Femur (tissue), 1 donor: Measurements from ENCODE around the gene SRCIN1.

Source experiments
- DNase-seq: peaks from one replicate; pipeline ENCODE4 v3.0.0-alpha.2; 2017

SRCIN1 gene

GRCh38 chr17:38617074-38617860 lies 11.5 kb upstream of the SRCIN1 start:
- no peak for DNase-seq

- DNase-seq, result no peak
Observed at GRCh38 chr17:38616361-38616760, 10.6 kb upstream of the SRCIN1 start.

- no peak for DNase-seq
Observed at GRCh38 chr17:38613981-38614779, 8.4 kb upstream of the SRCIN1 start.

GRCh38 chr17:38613525-38613980 lies 7.8 kb upstream of the SRCIN1 start:
- no peak for DNase-seq

- no peak for DNase-seq
Observed at GRCh38 chr17:38611872-38612376, 6.2 kb upstream of the SRCIN1 start.

GRCh38 chr17:38611070-38611786 lies 5.5 kb upstream of the SRCIN1 start:
- DNase-seq, result no peak

GRCh38 chr17:38609280-38610031 lies 3.7 kb upstream of the SRCIN1 start:
- DNase-seq, result no peak

- DNase-seq, result no peak
Observed at GRCh38 chr17:38608648-38609047, 2.9 kb upstream of the SRCIN1 start.

- no peak for DNase-seq
Observed at GRCh38 chr17:38606646-38607611, 1.2 kb upstream of the SRCIN1 start.

GRCh38 chr17:38605411-38605840 lies 326 bp downstream of the SRCIN1 start:
- DNase-seq, result no peak

- DNase-seq, result peak; percentile 44
Observed at GRCh38 chr17:38604479-38605403, 1.0 kb downstream of the SRCIN1 start.

- DNase-seq, result no peak
Observed at GRCh38 chr17:38603786-38604478, 1.8 kb downstream of the SRCIN1 start.

- peak; percentile 36 for DNase-seq
Observed at GRCh38 chr17:38602956-38603785, 2.6 kb downstream of the SRCIN1 start.

- DNase-seq, result no peak
Observed at GRCh38 chr17:38602453-38602852, 3.3 kb downstream of the SRCIN1 start.

- peak; percentile 60 for DNase-seq
Observed at GRCh38 chr17:38601539-38602351, 4.0 kb downstream of the SRCIN1 start.

- DNase-seq, result no peak
Observed at GRCh38 chr17:38600906-38601305, 4.8 kb downstream of the SRCIN1 start.

- no peak for DNase-seq
Observed at GRCh38 chr17:38600416-38600815, 5.3 kb downstream of the SRCIN1 start.
